Stimulated activated CD8-positive, alpha-beta memory T cell treated with anti-CD3 and anti-CD28 coated beads, Interleukin-7, amount 100 ng/mL, for 1 hour (primary cell): ENCODE data around the gene SHQ1.

Experiments
- DNase-seq, 2 donors: peaks; one replicate each; pipeline ENCODE4 v3.0.0-alpha.2; 2020; ENCODE audit warnings: low read depth in 2 of 2

SHQ1 gene

DNA sequence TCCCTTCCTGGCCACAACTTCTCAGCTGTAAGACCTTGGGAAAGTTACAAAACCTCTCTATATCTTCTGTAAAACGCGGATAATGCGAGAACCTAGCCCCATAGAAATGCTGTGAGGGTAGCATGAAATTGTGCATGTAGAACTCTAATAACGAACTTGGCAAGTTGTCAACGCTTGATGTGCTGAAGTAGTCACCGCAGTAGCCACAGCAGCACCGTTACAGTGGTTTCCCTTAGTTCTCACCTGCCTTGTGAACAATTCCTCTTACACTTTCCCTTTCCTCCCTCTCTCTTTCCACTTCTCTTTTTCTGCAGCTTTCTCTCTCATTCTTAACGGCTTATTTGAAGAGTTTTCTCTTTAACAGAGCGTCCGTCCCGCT lies 447 bp upstream of the SHQ1 start:
- DNase-seq: no peak

DNA sequence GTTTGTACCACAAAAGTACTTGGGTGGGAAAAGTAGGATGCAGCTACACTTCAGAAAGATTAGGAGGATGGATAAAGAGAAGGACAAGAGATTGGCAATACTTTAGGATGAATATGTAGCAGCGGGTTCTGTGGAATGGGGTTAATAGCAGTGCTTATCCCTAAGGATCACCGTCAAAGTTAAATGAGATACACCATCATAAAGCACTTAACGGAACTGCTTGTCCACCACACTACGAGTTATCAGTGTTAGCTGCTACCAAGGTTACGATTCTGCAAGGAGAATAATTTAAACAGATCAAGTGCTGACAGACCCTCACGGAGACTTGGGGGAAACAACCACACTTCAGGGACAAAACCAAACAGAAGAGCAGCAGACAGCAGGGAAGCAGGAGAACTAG lies 963 bp downstream of the SHQ1 start:
- no peak for DNase-seq

DNA sequence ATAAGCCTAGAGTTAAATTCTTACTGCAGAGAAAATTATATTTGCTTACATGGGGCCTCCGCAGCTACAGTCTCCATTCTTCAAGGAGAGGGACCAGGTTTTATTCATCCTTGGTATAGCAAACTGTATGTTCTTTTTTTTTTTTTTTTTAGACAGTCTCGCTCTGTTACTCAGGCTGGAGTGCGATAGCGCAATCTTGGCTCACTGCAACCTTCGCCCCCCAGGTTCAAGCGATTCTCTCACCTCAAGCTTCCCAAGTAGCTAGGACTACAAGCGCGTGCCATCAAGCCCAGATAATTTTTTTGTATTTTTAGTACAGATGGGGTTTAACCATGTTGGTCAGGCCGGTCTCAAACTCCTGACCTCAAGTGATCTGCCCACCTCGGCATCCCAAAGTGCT lies 2.1 kb downstream of the SHQ1 start:
- no peak for DNase-seq

- no peak for DNase-seq
Measured at GRCh38 chr3:72844436-72844993, 3.7 kb downstream of the SHQ1 start.

- no peak for DNase-seq
Measured at GRCh38 chr3:72839057-72839456, 9.2 kb downstream of the SHQ1 start.

DNA sequence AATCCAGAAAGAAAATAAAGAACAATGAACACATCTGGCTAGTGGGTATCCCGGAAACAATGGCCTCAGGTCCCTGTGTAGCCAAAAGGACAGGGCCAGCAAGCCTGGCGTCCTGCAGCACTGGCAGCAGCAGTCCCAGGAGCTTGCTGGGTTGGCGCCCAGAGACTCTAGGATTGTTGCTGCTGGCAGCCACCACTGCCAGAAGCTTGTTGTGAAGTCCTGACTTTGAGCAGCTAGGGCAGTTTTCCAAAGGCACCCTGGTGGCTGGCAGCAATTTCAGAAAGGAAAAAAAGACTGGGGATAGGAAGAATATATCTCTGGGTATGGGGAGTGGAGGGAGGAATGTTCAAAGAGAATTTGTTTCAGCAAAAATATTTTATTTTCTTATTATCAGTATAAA lies 11.3 kb downstream of the SHQ1 start:
- DNase-seq: no peak

- DNase-seq: no peak
Measured at GRCh38 chr3:72836416-72836815, 11.8 kb downstream of the SHQ1 start.

- DNase-seq: no peak
Measured at GRCh38 chr3:72830452-72831223, 17.6 kb downstream of the SHQ1 start.

DNA sequence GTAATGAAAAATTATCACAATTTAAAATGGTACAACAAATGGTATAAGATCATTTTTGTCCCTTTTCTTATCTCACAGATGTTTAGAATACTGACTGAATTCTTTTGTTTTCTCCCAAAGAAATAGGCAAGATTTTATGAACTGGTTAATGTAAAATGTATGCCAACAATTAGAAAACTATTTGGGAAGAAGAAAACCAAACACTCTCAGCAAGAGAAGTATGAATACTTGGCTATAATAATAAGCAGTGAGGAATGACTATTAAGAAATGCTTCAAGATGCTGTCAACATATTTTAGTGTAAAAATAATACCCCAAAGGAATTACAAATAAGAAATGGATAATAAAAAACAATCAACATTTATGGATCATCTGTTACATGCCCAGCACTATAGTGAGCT lies 18.5 kb downstream of the SHQ1 start:
- no peak for DNase-seq

- DNase-seq: no peak
Measured at GRCh38 chr3:72821161-72821781, 27.0 kb downstream of the SHQ1 start.

- no peak for DNase-seq
Measured at GRCh38 chr3:72820415-72820814, 27.8 kb downstream of the SHQ1 start.

DNA sequence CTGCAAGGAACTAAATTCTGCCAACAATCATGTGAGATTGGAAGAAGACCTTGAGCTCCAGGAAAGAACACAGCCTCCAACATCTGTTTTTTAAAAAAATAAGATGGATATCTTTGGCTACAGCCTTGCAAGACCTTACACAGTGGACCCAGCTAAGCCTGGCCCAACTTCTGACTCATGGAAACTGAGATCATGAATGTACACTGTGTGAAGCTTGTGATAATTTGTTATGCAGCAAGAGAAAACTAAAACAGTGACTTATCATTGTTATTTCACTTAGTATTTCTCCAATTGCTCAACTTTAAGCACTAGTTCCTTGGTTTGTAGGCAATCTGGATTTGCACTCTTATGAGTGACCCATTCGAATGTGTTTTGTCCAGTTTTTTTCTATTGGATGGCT lies 29.3 kb downstream of the SHQ1 start:
- no peak for DNase-seq

GRCh38 chr3:72818092-72818773 lies 30.0 kb downstream of the SHQ1 start:
- no peak for DNase-seq

- no peak for DNase-seq
Measured at GRCh38 chr3:72816862-72817355, 31.3 kb downstream of the SHQ1 start.

GRCh38 chr3:72814308-72814707 lies 33.9 kb downstream of the SHQ1 start:
- no peak for DNase-seq

DNA sequence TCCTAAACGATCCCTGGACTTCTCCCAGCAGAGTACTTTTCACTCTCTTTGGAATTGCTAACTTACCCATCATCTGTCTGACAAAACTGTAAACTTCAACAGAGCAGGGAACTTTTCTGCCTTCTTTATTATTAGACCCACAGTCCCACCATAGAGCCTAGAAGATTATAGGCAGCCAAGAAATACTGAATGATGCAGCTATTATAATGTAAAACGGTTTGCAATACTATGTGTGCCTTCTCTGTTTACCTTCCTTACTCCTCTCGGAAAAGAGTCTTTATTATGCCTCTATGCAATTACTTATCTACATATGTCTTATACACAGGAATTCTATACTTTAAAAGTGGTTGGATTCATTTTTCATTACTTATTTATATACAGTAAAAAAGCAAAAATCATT lies 36.0 kb downstream of the SHQ1 start:
- DNase-seq: no peak

DNA sequence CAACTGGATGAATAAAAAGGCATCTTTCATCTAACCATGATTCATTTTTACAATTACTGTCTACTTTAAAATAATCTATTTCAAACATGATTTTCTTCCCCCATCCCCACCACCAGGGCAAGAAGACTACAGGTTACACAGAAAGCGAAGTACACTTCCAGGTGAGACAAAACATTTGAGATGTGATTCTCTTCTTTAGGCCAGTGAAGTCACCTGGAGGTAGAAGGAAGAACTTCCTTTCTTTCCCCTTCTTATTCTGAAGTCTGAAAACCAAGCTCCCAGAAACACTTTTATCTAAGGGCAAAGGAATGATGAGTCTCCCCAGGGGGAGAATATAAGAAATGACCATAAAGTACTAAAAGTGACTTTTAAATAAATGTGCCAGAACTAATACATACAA lies 36.7 kb downstream of the SHQ1 start:
- DNase-seq: no peak

GRCh38 chr3:72810659-72811434 lies 37.4 kb downstream of the SHQ1 start:
- no peak for DNase-seq

GRCh38 chr3:72810063-72810462 lies 38.2 kb downstream of the SHQ1 start:
- no peak for DNase-seq

DNA sequence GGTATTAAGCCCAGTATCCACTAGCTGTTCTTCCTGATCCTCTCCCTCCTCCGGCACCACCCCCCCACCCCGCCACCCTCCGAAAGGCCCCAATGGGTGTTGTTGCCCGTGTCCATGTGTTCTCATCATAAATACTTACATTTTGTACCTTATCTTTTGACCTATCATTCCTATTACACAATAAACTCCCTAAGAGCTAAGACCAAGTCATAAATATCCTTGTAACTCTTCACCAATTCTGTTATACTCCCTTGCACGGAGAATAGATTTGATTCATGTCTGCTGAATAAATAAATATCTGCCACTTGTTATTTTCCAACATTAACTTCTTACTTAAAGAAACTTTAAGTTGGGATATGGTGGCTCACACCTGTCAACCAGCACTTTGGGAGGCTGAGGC lies 43.9 kb downstream of the SHQ1 start:
- DNase-seq: no peak

DNA sequence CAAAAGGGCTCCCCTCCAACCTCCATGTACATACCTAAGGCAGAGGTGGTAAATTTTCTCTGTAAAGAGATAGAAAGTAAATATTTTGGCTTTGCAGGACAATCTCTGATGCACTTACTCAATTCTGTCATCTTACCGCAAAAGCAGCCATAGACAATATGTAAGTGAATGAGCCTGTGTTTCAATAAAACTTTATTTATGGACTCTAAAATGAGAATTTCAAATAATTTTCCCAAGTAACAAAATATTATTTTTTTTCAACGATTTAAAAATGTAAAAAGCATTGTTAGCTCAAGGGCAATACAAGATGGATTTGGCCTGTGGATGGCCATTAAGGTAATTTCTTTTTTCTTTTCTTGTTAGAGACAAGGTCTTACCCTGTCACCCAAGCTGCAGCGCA lies 44.7 kb downstream of the SHQ1 start:
- DNase-seq: no peak

- DNase-seq: no peak
Measured at GRCh38 chr3:72802001-72802400, 46.2 kb downstream of the SHQ1 start.
